ENCODE results near the gene LRRC7.
"Not testable (repeated sequence)": the region's sequence is repeated elsewhere in the genome, so short reads cannot be mapped to it uniquely, and the experiment has no call there.

LRRC7 gene

DNA sequence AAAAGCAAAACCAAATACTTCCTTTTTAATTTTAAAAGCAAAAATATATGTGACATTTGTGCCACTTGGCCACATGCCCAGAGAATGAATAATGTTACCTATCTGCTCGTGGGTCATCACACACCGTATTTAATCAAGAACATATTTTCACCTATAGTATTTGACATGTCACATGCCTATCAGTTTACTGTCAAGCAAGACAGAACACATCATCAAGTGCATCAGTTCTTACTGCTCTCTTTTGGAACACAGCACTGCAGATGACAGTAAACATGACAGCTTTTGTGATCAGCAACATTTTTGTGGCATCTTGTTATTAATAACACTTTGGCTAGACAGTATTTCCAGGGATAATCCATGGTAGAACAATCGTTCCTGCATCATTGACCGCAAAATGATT is 134.4 kb downstream of the LRRC7 start:
- DNase-seq: no peak

DNA sequence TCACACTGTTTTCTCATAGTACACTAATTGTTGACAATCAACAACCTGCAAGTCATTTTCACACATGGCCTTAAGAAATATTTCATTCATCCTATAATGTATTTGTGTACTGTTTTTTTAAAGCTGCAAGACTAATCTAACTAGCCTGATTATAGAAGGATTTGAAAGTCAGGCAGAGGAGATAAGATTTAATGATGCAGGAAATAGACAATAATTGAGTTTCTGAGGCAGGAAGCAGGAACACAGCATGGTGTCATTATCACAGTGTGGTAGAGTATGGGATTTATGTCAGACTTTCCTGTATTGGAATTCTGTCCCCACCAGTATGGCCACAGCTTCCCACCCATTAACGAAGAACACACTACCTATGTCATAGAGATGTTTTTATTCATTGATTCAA is 138.8 kb downstream of the LRRC7 start:
- DNase-seq: no peak

DNA sequence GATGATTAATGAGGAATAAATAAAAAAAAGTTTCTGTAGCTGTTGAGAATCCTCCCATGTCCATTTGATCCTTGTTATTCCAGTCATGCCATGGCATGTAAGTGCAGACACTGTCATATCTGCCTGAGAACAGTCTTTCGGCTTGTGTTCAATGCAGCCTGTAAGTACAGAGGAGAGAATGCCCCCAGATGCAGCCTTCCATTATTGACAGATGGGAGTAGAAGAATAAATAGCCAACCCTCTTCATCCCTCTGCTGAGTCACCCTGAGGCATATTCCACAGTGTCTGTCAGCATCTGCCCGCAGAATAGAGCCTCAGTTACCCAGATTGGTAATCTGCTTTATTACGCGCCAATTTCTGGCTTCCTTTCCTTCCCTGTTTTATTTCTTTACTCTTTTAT is 139.4 kb downstream of the LRRC7 start:
- no peak for DNase-seq

DNA sequence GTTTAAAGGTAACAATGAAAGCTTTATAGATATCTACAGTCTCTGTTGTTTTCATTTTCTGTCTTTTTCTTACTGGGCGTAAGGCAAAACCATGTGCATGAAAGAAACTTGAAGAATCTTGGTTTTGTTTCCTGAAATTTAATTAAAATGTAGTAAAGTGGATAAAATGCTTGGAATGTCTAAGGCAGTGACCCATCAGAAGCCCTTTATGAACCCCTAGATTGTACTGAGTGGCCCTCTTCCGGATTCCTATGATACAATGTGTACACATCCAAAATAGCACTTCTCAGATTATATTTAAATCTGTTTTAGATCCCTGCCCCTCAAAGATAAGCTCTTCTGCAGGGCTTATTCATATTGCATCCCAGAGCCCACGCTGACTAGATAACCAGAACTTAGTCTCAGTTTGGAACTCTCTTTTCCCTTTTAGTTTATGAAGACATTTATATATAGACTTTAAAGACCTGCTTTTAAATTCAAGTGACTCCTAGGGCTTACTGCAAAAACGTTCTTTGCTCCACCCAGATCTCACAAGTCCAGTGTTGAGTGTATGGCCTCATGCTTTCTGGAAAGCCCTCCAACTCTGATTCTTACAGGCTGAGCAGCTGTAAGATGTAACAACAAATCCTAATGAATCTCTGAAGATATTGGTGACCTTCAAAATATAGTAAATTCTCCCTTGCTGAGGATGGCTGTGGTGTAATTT is 142.9 kb downstream of the LRRC7 start:
- DNase-seq: no peak

DNA sequence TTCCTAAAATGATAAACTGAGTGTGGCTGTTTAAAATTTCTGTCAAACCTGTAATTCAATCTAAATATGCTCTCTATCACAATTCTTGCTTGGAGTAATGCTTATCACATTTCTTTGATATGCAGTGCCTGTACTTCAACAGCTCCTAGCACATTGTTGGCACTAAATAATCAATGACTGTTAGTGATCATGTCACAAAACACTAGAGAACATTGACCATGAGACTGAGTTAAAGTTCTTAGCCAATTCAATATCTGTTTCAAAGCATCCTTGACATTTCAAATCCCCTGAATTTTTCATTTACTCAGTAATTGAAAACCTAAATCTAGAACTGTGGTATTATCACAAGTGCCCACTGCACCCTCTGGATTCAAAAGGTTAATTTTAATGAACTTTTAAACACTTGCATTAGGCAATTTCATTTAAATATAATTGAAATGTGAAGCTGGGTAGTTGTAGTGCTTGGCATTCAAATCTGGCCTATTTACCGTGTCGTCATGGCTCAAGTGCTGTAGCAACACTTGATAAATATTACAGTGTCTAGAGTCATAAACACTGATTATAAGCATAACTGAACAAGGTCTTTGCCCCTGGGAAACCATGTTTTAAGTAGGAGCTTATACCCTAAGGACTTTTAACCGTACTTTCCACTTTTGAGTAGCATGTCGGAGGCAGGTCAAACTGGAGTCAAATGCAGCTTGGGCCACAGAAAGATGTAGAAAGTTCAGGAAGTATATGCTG is 143.6 kb downstream of the LRRC7 start:
- no peak for DNase-seq

DNA sequence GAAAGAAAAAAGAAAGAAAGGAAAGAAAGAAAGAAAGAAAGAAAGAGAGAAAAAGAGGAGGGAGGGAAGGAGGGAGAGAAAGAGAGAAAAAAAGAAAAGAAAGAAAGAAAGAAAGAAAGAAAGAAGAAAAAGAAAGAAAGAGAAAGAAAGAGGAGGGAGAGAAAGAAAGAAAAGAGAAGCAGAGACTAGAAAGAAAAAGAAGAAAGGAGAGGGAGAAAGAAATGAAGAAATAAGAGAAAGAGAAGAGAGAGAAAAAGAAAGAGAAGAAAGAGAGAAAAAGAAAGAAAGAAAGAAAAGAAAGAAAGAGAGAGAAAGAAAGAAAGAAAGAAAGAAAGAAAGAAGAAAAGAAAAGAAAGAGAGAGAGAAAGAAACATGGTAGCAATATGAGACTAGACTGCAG is 150.1 kb downstream of the LRRC7 start:
- DNase-seq: not testable (repeated sequence)

DNA sequence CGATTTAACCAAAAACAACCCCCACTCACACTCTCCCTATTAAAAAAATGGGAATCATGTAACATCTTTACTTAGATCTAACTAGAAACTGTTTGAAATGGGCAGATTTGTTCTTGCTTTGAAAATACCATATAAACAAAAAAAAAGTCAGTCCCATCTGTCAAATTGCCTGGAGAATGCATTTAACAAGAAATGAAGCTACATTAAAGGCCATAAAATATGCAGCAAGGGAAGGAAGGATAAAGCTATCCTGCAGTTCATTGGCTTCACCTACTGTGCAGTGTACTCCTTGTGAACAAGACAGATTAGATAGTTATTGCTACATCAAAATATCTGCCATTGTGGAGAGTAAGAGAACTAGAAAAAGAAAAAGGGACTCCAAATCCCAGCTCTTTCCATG is 160.5 kb downstream of the LRRC7 start:
- no peak for DNase-seq

DNA sequence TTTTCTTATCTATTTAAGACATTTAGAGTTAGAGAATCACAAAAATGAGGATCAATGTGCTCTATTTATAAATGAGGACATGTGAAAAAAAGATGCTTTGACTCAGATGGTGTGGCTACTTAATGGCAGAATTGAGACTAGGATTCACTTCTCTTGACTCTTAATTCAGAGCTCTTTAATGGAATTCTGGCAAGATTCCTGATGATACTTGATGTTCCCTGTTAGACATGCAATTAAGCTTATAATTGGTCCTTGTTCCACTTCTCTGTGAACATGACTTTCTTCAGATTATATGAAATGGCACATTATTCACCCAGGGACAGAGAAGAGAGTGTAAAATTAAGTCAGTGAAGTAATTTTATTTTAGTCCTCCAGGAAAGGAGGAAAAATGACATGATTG is 165.3 kb downstream of the LRRC7 start:
- no peak for DNase-seq

DNA sequence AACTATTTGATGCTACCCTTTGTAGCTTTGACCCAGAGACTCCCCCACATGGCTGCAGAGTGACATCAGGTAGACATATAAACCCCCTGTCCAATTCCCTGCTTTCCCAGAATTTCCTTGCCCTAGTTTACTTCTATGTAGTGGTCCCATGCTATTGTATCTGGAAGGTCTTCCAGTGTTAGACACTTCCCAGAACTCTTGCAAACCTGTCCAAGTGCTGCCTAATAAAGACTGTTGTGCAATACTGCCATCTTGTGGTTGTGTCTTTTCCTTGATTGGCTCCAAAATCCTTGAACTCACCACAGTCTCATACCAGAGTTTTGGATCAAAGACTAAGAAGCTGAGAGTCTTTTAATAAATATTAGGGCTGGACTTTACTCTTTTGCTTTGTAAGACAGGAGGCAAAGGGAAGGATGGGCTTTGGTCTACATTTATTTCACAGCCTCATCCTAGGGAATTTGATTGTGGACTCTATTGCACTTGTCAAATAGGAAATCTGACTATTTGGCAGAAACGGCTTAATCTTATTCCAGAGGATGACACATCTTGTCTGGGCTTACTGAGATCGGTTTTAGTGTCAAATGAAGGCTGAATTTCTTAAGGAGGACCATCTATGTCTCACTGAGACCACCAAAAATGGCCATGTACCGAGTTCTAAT is 169.9 kb downstream of the LRRC7 start:
- no peak for DNase-seq

DNA sequence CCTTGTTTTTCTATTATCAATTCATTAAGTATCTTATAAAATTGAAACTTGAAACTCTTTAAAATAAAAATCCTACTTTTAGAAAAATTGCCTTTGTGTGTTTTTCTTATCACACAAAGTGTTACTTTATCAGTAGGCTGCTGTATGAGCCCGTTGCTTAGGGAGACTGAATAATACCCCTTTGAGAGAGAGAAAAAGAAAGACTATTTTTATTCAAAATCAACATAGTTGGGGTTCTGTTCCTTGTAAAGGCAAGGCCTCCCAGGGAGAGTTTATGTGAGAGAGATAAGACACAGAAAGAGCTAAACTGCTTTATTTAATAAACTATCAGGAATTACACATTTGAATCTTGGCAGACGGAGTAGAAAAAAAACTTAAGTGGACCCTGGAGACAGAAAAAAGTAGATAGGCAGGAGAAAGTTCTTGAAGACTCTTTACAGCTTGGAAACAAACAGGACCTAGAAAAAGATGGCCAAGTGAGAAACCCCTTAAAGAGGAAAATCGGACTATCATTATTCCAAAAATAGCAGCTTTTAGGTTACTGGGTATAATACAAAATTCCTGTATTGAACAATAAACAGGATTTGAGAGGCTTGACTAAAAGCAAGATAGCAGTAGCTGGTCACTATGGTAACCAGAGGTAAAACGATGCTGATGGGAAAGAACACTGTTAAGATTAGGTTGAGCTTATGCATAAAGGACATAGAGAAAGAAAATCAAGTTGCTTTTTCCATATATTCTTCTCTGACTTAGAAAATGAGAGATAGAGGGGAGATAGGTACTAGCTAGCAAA is 170.9 kb downstream of the LRRC7 start:
- no peak for DNase-seq

DNA sequence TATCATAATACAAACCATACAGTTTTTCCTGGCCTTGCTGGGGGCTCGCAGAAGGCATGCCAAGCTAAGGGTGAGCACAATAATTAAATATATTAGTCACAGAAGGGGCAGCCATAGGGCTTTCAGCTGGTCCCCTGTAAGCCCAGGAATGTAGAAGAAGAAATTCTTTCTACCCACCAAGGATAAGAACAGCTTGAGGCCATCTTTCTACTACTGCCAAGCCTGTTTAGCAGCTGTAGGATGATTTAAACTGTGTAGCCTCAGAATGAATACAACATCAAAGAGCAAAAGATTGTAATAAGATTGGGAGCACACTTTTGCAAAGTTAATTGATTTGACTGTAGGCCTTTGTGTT is 171.5 kb downstream of the LRRC7 start:
- no peak for DNase-seq

DNA sequence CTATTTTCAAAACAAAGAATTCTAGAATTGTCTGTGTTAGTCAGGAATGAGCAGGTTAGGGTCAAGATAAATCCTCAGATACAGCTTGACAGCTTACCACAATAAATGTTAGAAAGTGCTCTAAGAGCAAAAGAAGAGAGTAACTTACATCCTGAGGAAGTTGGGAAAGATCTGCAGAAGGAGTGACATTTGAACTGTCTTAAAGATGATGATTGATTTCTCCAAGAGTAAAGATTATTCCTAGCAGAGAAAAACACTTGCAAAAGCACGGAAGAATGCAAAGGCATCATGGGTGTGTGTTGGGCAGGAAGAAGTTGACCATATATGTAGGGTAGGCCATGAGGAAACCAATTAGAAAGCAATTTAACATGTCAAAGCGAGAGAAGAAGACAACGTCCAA is 175.4 kb downstream of the LRRC7 start:
- no peak for DNase-seq

DNA sequence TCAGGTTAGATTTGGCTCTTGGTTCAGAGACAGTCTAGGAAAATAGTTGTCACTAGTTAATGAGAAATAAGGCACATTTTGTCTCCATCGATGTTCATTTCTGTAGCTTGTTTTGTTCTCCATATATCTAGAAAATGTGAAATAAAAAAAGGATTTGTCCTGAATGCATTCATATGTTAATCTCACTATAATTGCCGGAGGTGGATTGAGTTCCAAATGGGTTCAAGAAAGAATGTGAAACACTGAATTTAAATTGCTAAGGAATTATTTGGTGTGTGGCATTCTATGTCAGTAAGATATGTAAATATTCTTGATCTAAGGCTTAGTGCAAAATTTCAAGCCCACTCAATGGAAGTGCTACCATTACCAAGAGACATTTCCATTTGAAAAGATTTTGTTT is 176.7 kb downstream of the LRRC7 start:
- DNase-seq: no peak

DNA sequence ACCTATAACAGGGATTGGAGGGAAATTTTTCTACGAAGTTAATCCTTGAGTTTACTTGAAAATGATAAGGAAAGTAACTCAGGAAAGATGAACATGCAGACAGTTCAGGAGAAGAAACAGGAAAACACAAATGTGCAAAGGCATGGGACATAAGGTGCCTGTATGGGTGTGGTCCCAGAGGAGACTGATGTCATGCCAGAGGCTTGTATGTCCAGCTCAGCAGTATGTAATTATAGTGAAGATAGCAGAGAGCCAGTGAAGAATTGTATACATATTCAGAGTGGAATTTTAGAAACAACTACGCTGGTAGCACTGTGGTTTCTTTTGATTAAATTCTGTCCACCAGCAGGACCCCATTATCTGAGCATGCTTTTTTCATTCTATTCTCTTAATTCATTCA is 179.5 kb downstream of the LRRC7 start:
- DNase-seq: no peak

DNA sequence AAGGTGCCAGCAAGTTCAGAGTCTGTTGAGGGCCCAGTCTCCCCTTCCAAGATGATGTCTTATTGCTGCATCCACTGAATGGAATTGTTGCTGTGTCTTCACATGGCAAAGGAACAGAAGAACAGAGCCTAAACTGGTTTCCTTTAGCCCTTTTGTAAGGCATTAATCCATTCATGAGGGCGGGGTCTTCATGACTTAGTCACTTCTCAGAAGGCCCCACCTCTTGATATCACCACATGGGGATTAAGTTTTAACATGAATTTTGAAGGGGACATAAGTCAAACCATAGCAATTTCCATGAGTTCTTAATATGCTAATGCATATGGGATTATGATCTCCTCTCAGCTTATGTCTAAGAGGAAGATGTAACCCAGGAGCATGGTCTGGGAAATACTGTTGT is 182.9 kb downstream of the LRRC7 start:
- DNase-seq: no peak

DNA sequence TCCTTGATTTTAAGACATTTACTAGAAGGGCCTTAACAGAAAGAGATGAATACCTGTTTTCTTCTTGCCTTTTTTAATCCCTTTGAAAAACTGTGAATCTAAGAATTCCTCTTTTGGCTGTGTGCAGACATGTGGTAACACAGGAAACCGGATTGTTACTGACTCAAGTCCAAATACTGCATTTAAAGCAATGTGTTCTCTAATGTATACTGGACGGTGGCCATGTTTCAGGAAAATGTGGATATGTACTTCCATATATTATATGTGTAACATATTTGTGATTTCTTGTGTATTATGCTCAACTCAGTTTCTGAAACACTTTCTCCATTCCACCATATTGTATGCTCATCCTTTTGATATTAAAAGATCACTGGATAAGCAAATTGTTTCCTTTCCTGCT is 185.1 kb downstream of the LRRC7 start:
- DNase-seq: no peak

DNA sequence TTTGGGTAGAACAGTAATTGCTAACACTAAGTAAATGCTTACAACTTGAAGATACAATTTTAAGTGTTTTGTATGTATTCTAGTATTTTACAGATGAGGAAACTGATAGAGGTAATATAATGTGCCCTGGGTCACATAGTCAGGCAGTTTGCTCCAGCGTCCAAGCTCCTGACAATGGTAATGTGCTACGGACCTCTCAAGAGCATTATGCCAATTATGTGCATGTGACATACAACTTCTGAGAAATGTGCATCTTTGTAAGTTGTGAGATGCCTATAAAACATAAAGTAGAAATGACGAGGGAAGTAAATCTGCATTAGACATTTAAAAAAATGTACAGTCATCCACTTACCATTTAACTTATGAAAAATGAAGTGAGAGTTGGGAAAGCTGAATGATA is 186.8 kb downstream of the LRRC7 start:
- no peak for DNase-seq

DNA sequence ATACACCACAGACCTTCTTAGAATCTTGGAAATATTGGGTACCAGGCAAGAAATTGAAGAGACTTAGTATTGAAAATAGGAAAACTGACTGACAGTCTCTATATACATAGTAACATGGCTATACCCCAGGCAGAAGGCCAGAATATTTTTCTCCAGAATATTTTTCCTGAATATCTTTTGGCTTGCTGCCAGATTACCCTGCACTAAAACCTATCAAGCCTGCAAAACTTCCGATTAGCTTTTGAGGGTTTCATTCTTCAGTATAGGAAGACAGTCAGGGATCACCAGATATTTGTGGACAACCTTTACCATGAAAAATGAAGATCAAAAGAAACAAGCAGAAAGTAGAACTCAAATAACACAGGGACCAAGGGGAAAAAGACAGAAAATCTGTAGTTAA is 187.9 kb downstream of the LRRC7 start:
- no peak for DNase-seq

DNA sequence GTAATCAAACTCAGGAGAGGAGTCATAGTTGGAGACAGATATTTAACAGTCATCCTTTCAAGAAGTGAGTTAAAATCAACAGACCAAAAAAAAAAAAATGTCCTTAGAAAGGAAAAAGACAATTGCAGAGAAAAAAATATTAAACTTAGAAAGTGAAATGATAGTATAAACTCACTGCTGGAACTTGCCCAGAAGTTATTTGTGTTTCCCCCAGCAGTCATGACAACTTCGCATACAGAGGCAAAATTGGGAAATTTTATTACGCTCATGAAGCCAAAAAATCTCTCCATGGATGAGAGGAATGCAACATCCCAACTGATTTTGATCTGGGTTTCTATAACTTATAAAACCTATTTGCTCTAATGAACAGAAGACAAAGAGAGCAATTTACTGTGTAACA is 198.2 kb downstream of the LRRC7 start:
- no peak for DNase-seq

DNA sequence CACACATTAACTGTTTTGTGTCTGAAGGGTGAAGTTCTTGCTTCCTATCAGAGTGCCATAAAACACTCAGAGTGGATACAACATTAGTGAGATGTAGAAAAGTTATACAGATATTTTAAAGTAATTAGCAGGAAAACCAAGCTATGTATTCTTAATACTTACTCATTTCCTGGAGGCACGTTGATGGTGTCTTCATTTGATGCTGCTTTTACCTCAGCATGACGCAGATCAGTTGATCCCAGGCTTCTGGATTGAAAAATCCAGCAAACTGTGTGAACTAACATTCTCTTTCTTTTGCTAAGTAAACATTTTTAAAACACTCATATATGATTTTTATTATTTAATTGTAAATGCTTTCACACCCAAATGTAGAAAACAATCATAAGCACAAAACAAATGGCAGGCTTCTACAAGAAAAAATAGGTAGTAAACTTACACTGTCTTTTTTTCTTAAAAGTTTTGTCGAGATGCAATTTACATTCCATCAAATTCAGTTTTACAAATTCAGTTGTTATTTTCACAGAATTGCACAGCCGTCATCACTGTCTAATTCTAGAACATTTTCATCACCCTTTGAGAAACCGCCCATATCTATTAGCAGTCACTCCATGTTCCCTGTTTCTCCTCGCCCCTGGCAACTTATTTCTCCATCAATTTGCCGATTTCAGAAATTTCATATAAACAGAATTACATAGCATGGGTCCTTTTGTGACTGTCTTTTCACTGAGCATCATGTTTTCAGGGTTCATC is 198.9 kb downstream of the LRRC7 start:
- DNase-seq: no peak

DNA sequence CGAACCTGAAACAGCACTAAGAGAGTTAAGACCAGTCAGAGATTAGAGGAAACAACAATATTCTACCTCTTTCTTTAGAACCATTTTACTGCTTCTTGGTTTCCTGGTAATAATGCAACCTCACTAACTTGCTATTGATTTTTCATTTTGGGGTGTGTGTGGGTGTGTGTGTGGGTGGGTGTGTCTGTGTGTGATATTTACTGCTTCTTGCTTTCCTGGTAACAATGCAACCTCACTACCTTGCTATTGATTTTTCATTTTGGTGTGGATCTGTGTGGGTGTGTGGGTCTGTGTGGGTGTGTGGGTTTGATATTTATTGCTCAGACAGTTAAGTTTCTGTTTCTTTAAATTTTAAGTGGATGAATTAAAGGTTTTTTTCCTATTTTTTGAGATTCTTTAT is 208.8 kb downstream of the LRRC7 start:
- DNase-seq: no peak

DNA sequence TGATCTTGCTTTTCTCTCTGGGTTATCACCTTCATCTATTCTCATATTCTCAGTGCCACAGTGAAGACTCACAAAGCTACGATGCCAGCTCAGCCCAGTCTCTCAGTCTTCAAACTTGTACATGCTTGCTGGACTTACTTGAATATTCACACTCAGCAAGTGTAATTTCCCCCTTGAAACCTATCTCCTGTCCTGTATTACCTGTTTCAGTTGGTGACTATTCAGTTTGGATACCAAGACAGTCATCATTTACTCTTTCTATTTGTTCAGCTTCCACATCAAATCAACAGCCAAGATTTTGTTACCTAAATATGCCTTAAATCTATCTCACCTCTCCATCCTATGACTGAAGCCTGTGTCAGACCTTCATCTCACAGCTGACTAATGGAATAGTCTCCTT is 209.7 kb downstream of the LRRC7 start:
- no peak for DNase-seq

DNA sequence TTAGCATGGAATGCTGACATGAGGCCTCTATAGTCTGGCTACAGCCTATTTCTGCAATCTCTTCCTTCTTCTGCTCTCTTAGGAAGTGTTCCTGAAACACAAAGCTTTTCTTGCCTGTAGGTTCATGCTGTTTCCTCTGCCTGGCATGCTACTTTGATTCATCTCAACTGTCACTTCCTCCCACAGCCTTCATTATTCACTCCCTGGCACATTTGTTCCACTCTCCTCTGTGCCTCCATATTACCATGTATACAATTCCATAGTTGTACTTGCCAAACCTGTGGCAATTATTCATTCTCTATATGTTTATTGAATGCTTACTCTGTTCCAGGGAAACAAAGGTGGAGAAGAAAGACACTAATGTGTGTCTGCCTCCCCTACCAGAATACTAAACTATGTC is 210.2 kb downstream of the LRRC7 start:
- no peak for DNase-seq
